Measurements from ENCODE around the gene MAP3K21.

- TF ChIP-seq RAD21 (conservative IDR thresholded peaks at IDR 0.05) (no peak), CTCF (IDR thresholded peaks at IDR 0.05; ENCODE audit: poor library complexity, severe bottlenecking) (no peak), TAF1 (IDR thresholded peaks at IDR 0.05; ENCODE audit: low read depth) (no peak), EP300 (conservative IDR thresholded peaks at IDR 0.05; ENCODE audit: poor library complexity, severe bottlenecking) (no peak), POLR2AphosphoS5 (IDR thresholded peaks at IDR 0.05) (no peak), MXI1 (conservative IDR thresholded peaks at IDR 0.05; ENCODE audit: poor library complexity, severe bottlenecking) (no peak), EZH2 (IDR thresholded peaks at IDR 0.05; ENCODE audit: borderline replicate concordance, insufficient read depth, low read length, poor library complexity, severe bottlenecking) (no peak)
These were observed 48.9 kb upstream of the MAP3K21 start for GRCh38 chr1:233278631-233279030.

Measured in neural cell (in vitro differentiated cells).